ENCODE data around the gene IRAK4. TPM values are rescaled to one million over a fixed set of nuclear protein-coding genes. Genes with fewer than 3 reads are reported as not detected.
A peak's percentile ranks its signal among the peaks of the same experiment; 100 is the strongest.

The IRAK4 gene
- total RNA-seq, 2 donors from 2014 or later = 17.3 to 19.4 TPM

GRCh38 chr12:43761500-43761899 is 2.7 kb downstream of the IRAK4 start:
- intact Hi-C loops (cut with DNase I, micrococcal nuclease) = no loop called here
- no peak for ATAC-seq
- no peak for DNase-seq

GRCh38 chr12:43762596-43762995 is 3.8 kb downstream of the IRAK4 start:
- no peak for DNase-seq
- intact Hi-C loops (cut with DNase I, micrococcal nuclease) = no loop called here
- no peak for ATAC-seq

GRCh38 chr12:43763769-43764168 is 5.0 kb downstream of the IRAK4 start:
- no peak for ATAC-seq
- DNase-seq = no peak
- intact Hi-C loops (cut with DNase I, micrococcal nuclease) = no loop called here

DNA sequence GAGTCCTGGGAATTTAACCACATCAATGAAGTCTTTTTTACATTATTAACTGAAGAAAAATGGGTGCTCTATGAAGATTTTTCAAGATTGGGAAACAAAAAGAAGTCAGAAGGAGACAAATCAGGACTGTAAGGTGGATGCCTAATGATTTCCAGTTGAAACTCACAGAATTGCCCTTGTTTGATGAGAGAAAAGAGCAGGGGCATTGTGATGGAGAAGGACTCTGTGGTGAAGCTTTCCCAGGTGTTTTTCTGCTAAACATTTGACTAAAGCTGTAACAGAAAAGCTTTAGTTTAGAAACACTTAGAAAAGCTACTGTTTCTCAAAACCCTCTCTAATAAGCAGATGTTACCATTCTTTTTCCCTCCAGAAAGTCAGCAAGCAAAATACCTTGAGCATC is 5.8 kb downstream of the IRAK4 start:
- intact Hi-C loops (cut with DNase I, micrococcal nuclease) = no loop called here
- DNase-seq = no peak
- no peak for ATAC-seq

DNA sequence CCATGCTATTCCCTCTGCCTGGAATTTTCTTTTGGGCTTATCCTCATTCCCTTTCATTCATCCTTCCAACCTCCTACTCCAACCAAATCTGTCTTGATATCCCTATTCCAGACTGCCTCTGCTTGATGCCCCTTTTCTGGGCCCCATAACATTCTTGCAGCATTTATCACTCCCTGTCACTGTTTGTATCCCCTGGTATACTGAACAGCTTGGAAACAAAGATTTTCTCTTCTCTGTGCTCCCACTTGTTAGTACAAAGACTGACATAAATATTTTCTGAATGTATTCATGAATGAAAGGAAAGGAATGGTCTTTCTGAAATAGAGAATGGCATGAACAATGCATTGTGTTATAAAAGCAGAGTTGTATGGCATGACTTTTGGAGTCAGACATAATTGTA is 7.5 kb downstream of the IRAK4 start:
- ATAC-seq = no peak
- intact Hi-C loops (cut with DNase I, micrococcal nuclease) = no loop called here
- no peak for DNase-seq

DNA sequence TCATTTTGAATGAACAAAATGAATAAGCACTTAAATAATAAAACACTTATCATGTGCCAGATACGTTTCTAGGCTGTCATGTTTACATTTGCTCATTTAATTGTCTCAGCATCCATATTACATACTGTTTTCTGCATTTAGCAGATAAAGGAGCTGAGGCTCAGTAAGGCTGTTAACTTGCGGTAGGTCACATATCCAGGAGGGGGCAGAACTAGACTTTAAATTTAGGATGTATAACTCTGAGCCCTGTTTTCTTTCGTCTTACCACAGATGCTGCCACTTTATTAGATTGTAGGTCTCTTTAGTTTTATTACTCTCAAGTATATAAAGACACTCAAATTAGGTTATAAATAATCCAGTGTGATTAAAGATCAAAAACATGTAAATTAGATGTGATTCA is 17.7 kb downstream of the IRAK4 start:
- intact Hi-C loops (cut with DNase I, micrococcal nuclease) = loop anchor here in 1 of 2 donors (10.0 kb wide), 1 partner anchor 108 kb away; no protein-coding TSS in a partner anchor
- ATAC-seq = peak; percentile 71
- DNase-seq = no peak

GRCh38 chr12:43786899-43787693 is 28.3 kb downstream of the IRAK4 start:
- DNase-seq = no peak
- intact Hi-C loops (cut with DNase I, micrococcal nuclease) = no loop called here
- no peak for ATAC-seq

DNA sequence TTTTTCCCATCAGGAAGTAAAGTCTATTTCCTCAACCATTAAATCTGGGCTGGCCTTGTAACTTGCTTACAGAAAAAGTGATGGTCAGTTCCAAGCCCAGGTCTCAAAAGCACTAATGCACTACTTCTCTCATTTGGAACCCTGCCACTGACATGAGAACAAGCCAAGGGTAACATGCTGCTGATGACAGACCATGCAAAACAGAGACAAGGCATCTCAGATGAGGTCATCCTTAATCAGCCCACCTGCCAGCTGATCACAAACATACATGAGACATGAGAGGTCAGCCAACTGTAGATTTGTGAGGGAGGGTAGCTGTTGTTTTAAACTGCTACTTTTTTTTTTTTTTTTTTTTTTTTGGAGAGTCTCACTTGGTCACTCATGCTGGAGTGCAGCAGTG is 31.2 kb downstream of the IRAK4 start:
- intact Hi-C loops (cut with DNase I, micrococcal nuclease) = no loop called here
- ATAC-seq (no peak), DNase-seq (no peak)

DNA sequence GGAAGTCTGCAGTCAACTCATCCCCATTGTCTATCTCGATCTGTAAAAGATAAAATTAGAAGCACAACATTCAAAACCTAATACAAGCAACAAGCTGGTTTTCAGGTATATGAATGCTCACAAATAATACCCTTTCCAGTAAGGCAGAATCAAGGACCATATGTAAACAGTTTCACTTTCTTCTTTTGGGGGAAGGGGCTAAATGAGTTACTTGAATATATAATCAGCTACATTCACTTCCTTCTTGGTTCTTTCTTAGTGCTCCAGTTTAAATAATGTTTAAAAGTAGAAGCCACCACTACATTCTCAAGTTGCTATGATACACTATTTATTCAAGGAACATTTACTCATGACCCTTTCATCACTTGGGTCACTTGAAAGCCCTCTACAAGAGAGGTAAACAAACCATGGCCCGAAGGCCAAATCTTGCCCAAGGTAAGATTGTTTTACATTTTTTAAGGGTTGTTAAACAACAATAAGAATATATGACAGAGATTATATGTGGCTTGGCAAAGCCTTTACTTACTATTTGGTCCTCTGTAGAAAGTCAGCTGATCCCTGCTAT is 37.0 kb downstream of the IRAK4 start:
- ATAC-seq (no peak), DNase-seq (no peak)
- intact Hi-C loops (cut with DNase I, micrococcal nuclease) = no loop called here

- ATAC-seq = no peak
- intact Hi-C loops (cut with DNase I, micrococcal nuclease) = no loop called here
- DNase-seq = no peak
These were observed 38.9 kb downstream of the IRAK4 start for GRCh38 chr12:43797561-43798217.

DNA sequence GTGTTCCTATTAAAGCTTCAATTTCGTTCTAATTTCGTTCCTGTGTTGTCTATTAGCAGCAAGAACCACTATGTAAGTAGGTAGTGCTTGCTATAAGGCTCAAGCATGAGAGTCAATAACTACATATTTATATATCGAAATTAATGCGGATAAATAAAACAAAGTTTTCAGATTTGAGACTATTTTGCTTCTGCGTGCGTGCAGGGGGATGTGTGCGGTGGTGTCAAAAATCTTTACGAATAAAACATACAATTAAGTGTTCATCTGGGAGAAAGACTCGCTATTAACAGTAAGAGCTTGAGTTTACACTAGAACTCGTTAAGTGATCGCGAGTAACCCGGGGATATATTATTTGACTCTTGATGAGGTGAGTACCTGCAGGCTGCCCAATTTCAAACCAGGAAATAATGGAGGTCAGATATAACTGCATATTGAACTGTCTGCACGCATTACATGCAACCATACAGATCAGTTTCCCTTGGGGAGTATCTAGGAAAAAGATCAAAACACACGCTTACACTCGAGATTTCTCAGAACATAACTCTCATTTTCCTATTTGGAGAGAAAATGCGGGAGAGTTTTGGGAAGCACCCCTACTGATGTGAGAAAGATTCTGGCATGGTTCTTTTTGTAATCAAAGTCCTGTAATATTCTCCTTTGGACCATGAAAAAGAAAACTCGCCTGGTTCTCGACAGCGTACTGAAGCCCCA is 46.6 kb downstream of the IRAK4 start:
- intact Hi-C loops (cut with DNase I, micrococcal nuclease) = loop anchor here in 1 of 2 donors (10.0 kb wide), 1 partner anchor 51 kb away; the partner anchor contains the start of genes IRAK4 and PUS7L
- DNase-seq (no peak), ATAC-seq (peak; percentile 41)

DNA sequence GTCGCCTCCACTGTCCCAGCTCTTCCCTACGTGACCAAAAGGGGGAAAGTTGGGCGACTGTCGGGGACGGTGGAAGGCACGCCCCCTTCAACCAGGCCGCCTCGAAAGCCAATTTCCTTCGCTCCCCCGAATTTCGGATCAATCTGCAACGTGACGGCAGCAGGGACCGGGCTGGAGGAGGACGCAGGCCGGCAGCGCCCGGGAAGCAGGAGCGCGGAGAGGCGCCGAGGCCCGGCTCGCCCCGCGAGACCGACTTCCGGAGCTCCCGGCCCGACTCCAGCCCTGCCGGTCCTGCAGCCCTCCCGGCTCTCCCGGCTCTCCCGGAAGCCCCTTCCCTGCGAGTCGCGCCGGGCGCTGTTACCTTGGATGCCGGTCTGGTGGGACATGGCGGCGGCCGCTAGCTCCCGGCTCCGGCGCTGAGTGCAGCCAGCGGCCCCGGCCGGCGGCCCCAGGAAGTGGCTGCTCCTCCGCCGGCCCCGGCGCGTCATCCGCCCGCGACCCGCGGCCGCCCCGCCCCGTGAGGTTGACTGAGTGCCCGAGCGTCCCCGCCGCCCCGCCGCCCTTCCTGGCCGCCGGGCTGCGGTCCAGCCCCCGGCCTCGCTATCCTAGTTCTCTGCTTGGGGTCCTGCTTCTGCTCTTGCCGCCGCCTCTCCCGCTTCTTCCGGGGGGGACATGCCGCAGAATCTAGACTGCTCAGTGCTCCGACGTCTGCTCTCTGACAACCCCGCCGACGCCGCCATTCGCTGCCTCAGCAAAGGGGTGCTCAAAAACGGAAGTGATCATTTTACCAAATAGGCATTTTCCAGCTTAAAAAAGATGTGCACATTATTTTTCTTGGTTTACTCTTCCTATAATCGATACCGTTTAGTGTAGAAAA is 47.3 kb downstream of the IRAK4 start, which contains the start of gene TWF1:
TWF1 (minus strand) TSS at position 458 of the 877 bp plus-strand sequence; CDS start at position 386, 72 bp downstream.
- DNase-seq (peak; percentile 79 to 90), ATAC-seq (peak; percentile 99)
- intact Hi-C loops (cut with DNase I, micrococcal nuclease) = loop anchor here in 1 of 2 donors (10.0 kb wide), 1 partner anchor 51 kb away; the partner anchor contains the start of genes IRAK4 and PUS7L

DNA sequence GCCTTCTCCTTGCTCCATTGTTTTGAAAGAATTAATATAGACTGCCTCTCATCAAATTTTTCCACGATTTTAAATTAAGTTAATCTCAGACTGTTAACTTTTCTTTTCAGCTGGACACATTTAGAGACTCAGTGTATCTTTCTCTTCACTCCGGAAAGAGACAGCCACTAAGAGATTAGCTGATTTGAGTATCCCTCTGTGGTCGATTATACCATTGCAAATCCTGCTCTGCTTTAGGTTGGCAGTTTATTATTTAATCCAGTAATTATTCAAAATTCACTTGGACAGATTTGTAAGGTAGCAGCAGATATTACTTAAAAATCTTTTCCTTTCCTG is 48.0 kb downstream of the IRAK4 start:
- no peak for DNase-seq
- intact Hi-C loops (cut with DNase I, micrococcal nuclease) = loop anchor here in 1 of 2 donors (10.0 kb wide), 1 partner anchor 52 kb away; the partner anchor contains the start of genes IRAK4 and PUS7L
- no peak for ATAC-seq

- no peak for ATAC-seq
- intact Hi-C loops (cut with DNase I, micrococcal nuclease) = loop anchor here in 1 of 2 donors (10.0 kb wide), 1 partner anchor 53 kb away; the partner anchor contains the start of genes IRAK4 and PUS7L
- DNase-seq = no peak
These were observed 48.6 kb downstream of the IRAK4 start for GRCh38 chr12:43807386-43807785.

DNA sequence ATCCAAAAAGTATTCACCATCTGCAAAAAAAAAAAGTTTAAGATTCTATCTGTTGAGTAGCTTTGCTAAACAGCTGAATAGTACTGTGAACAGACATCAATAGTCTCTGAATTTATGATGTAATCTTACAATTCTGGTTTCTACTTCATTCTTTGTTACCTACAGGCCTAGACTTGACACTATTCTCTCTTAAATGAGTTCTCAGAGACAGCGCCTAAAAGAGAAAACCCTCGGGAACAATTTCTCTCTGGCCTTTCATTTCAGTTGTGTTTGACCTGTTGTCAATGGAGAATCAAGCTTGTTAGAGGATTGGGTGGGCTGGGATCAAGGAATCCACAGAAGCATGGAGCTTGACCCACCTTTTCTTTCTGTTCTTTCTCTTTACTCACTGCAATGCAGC is 53.3 kb downstream of the IRAK4 start:
- DNase-seq (no peak), ATAC-seq (no peak)
- intact Hi-C loops (cut with DNase I, micrococcal nuclease) = no loop called here

DNA sequence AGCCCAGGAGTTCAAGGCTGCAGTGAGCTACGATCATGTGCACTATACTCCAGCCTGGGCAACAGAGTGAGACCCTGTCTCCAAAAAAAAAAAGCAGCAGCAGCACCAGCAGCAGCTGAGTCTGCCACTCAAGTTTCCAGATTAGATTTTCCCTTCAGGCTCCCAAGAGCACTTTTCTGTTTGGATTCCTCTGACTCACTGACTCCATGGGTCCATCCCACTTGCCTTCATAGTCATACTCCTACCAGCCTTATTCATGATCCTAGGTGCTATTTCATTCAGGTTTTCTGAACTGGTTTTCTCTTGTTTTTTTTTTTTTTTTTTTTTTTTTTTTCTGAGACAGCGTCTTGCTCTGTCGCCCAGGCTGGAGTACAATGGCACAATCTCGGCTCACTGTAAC is 54.2 kb downstream of the IRAK4 start:
- DNase-seq = no peak
- no peak for ATAC-seq
- intact Hi-C loops (cut with DNase I, micrococcal nuclease) = no loop called here

GRCh38 chr12:43815416-43815815 is 56.7 kb downstream of the IRAK4 start:
- ATAC-seq (peak; percentile 99), DNase-seq (peak in 1 of 2 donors; percentile 6)
- intact Hi-C loops (cut with DNase I, micrococcal nuclease) = no loop called here

DNA sequence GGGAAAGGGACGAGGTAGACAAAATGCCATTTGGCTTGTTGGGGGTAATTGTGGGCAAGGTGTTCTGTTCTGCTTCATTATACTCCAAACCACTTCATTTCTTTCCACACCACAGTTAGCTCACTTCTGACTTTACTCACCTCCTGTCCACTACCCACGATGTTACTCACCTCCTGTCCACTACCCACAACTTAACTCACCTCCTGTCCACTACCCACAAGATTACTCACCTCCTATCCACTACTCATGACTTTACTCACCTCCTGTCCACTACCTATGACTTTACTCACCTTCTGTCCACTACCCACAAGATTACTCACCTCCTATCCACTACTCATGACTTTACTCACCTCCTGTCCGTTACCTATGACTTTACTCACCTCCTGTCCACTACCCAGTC is 57.4 kb downstream of the IRAK4 start:
- intact Hi-C loops (cut with DNase I, micrococcal nuclease) = no loop called here
- DNase-seq (no peak), ATAC-seq (no peak)

Data from left colon (tissue), 2 donors.